GM21526 (cell line): ENCODE measurements around the gene ALDH1A2.
"Not testable (repeated sequence)": the region's sequence is repeated elsewhere in the genome, so short reads cannot be mapped to it uniquely, and the experiment has no call there.

ENCODE experiments used
- ATAC-seq: cut with Tn5 transposase; IDR thresholded peaks from one replicate; pipeline ENCODE4 v1.9.1; 2021; ENCODE audit warnings: moderate library complexity; ENCODE audit not compliant: unreplicated experiment, low FRiP score

The ALDH1A2 gene

GRCh38 chr15:58065445-58066041 is at the start of gene ALDH1A2:
Gene ALDH1A2, minus strand, starts transcription at chr15:58065711. Its CDS starts 61 bp downstream, at chr15:58065650.
- ATAC-seq, result no peak

DNA sequence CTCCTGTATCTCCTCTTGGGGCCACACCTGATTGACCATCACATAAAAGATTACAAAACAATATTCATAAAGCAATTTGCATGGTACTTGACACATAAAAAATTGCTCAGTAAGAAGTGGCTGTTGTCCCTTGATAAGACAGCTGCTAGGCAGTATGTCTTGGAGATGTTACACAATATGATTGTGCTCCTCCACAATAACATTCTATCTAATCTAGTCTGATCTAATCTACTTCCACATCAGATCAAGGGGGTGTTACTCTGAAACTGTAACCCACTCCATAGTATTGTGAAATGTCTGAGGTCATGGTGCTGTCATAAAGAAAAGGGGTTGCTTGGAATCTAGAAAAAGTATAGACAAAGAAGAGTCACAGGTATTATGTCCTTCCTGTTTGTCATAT is 49.3 kb upstream of the ALDH1A2 start:
- no peak for ATAC-seq

GRCh38 chr15:58114388-58114787 is 48.9 kb upstream of the ALDH1A2 start:
- no peak for ATAC-seq

- not testable (repeated sequence) for ATAC-seq
Observed at GRCh38 chr15:58113358-58113757, 47.8 kb upstream of the ALDH1A2 start.

GRCh38 chr15:58111718-58112104 is 46.2 kb upstream of the ALDH1A2 start:
- no peak for ATAC-seq

- ATAC-seq, result no peak
Observed at GRCh38 chr15:58110999-58111717, 45.6 kb upstream of the ALDH1A2 start.

- ATAC-seq, result no peak
Observed at GRCh38 chr15:58109419-58109818, 43.9 kb upstream of the ALDH1A2 start.

- ATAC-seq, result no peak
Observed at GRCh38 chr15:58108117-58108516, 42.6 kb upstream of the ALDH1A2 start.

- ATAC-seq, result no peak
Observed at GRCh38 chr15:58103482-58103881, 38.0 kb upstream of the ALDH1A2 start.

DNA sequence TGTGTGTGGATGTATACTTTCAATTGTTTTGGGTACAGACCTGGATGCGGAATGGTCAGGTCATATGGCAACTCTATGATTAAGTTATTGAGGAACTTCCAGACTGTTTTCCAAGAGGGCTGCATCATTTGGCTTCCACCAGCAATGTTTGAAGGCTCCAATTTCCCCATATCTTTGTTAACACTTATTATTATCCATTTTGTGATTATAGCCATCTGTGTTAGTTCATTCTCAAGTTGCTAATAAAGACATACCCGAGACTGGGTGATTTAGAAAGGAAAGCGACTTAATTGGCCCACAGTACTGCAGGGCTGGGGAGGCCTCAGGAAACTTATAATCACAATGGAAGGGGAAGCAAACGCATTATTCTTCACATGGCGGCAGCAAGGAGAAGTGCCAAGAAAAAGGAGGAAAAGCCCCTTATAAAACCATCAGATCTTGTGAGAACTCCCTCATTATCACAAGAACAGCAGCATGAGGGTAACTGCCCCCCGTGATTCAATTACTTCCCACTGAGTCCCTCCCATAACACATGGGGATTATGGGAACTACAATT is 31.1 kb upstream of the ALDH1A2 start:
- ATAC-seq, result no peak

GRCh38 chr15:58095415-58095814 is 29.9 kb upstream of the ALDH1A2 start:
- ATAC-seq, result no peak

GRCh38 chr15:58087871-58088270 is 22.4 kb upstream of the ALDH1A2 start:
- no peak for ATAC-seq

GRCh38 chr15:58086491-58086890 is 21.0 kb upstream of the ALDH1A2 start:
- ATAC-seq, result no peak

- no peak for ATAC-seq
Observed at GRCh38 chr15:58083526-58083925, 18.0 kb upstream of the ALDH1A2 start.

DNA sequence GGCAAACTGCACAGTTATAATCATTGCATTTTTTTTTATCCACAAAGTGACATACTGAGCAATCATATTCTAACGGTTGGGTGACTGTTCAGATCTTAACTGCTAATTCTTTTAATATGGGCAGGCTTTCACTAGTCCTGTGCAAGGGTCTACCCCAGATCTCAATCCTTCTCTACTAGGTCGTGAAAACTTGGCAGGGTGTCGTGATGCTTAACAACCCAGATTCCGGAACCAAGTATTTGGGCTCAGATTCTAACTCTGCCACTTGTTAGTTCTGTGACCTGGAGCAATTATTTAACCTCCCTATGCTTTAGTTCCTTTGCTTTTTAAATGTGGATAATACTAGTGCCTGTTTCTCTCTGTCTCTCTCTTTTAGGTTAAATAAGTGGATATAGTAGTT is 16.4 kb upstream of the ALDH1A2 start:
- ATAC-seq, result no peak

- no peak for ATAC-seq
Observed at GRCh38 chr15:58081456-58081855, 15.9 kb upstream of the ALDH1A2 start.

DNA sequence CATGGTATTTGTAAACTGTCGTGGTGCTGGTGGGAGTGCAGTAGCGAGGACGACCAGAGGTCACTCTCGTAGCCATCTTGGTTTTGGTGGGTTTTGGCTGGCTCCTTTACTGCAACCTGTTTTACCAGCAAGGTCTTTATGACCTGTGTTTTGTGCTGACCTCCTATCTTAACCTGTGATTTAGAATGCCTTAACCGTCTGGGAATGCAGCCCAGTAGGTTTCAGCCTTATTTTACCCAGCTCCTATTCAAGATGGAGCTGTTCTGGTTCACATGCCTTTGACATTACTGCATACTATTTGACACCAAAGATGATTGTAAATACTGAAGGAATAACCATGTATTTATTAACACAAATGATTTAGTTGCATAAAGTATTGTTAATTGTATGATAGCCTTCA is 15.4 kb upstream of the ALDH1A2 start:
- not testable (repeated sequence) for ATAC-seq

DNA sequence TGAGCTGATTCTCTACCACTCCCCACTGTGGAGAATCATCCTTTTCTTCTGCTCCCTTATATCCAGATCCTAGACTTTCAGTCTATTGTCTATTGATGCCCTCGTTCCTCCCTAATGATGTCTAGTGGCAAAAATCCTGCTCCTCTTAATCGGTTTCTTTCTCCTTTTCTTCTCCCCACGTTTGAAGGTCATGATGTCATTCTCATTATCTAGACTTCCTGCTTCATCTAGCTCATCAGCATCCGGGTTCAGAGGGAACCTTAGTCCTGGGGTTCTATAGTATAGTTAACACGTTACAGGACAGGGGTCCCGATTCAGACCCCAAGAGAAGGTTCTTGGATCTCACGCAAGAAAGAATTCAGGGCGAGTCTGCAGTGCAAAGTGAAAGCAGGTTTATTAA is 14.9 kb upstream of the ALDH1A2 start:
- no peak for ATAC-seq

- no peak for ATAC-seq
Observed at GRCh38 chr15:58078591-58078990, 13.1 kb upstream of the ALDH1A2 start.

- ATAC-seq, result no peak
Observed at GRCh38 chr15:58077427-58077826, 11.9 kb upstream of the ALDH1A2 start.

DNA sequence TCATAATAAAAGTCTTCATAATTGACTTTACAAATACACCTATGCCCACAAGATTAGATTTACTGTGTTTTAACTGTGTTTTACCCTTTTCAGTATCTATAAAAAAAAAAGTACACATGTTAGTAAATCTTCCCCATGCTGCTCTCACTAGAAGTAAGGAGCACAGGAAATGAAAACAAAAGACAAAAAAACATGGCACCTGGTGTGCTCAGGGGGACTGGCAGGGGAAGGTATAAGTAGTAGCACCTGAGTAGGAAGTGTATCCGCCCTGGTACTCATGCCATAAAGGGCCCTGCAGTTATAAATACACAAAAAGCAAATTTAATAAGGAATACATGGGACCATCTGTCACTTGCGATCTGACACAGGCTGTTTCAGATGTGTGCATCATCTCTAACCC is 8.9 kb upstream of the ALDH1A2 start:
- no peak for ATAC-seq

GRCh38 chr15:58070801-58071418 is 5.4 kb upstream of the ALDH1A2 start:
- no peak for ATAC-seq
